HG03558 (cell line): ENCODE results near the gene PHLDA3.

Source experiments
- ATAC-seq: cut with Tn5 transposase; IDR thresholded peaks from one replicate; pipeline ENCODE4 v1.9.1; 2021; ENCODE audit warnings: moderate number of reproducible peaks; ENCODE audit not compliant: unreplicated experiment; ENCODE audit errors: extremely low read depth

The PHLDA3 gene

DNA sequence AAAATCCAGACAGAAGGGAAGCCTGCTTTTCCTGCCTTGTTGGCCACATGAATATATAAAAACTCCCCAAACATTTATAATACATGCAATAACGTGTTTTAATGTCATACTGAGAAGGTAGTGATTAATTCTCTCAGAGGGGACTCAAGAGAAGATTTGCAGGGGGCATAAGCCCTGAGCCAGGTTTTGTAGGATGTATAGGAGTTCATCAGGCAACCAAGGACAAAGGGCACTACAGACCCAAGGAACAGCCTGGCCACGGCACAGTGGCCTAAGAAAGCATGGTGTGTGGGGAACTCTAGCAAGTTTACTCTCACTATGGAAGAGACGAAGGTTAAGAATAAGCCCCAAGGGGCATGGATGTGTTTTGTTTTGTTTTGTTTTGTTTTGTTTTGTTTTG is 32.0 kb downstream of the PHLDA3 start:
- ATAC-seq: no peak

DNA sequence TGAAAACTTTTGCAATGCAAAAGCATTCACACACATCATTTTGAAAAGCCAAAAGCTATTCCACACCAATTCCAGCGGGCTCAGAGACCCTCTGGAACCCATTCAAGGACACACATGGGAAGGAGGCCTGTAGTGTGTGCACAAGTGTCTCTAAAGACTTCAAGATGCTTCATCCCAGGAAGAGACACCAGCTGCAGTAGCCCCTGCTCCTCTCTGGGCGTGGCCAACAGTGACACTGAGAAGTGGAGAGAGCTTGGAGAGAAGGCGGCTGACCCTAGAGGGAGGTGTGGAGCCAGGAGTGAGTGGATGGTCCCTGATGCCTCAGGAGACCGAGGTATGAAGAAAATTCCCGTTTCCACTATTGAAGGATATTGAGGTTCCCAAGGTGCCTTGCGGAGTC is 32.6 kb downstream of the PHLDA3 start:
- ATAC-seq: no peak

- ATAC-seq: no peak
These were observed 34.7 kb downstream of the PHLDA3 start for GRCh38 chr1:201434266-201434665.

DNA sequence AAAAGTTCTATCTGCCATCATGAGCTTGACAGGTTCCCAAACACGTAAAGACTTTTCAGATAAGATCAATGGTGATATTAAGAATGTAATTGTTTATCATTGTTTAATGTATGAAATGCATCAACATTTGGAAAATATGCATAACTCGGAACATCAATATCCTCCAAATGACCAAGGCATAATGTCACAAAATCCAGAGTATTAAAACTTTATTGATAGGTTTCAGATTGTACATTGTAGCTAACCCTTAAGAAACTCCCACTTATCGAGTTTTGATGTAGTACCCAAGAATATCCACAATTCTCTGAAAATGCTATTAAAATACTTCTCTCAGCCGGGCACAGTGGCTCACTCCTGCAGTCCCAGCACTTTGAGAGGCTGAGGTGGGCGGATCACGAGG is 35.4 kb downstream of the PHLDA3 start:
- no peak for ATAC-seq

GRCh38 chr1:201430776-201431175 is 38.2 kb downstream of the PHLDA3 start:
- no peak for ATAC-seq

GRCh38 chr1:201429736-201430501 is 39.1 kb downstream of the PHLDA3 start:
- ATAC-seq: no peak

- no peak for ATAC-seq
These were observed 41.0 kb downstream of the PHLDA3 start for GRCh38 chr1:201427963-201428362.

DNA sequence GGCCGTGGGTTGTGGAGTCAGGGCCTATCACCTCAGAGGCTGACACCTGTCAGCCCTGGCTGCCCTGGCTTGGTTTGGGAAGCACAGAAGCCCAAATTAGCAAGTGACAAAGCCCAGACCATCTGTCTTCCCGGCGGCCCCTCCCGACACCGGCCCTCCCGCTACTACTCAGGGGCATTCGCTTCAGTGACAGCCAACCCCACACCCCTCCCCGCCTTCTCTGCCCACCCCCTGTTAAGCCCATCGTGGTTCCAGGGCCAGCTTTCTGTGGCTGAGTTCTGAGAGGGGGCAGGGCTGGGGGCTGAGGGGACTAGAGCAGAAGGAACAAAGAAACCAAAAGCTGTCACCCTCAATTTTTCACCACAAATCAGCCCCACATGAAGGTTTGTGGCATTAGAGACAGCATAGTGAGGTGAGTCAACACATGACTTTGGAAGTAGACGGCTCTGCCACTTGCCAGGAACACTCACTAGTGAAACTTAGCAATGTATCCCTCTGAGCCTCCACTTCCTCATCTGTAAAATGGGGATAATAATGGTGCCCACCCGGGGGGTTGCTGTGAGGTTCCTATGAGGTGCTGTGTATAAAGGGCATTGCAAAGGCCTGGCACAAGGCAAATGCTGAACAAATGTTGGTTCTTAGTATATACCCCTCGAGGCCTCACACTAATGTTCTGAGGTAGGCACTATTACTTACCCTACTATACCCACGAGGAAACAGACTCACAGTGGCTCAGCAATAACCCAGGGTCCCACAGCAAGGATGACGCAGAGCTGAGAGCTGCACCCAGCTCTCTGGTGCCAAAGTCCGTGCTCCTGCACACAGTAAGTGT is 42.3 kb downstream of the PHLDA3 start:
- no peak for ATAC-seq

- ATAC-seq: no peak
These were observed 44.8 kb downstream of the PHLDA3 start for GRCh38 chr1:201424146-201424545.

- ATAC-seq: no peak
These were observed 45.3 kb downstream of the PHLDA3 start for GRCh38 chr1:201423655-201424054.

- ATAC-seq: no peak
These were observed 46.5 kb downstream of the PHLDA3 start for GRCh38 chr1:201422436-201423030.

DNA sequence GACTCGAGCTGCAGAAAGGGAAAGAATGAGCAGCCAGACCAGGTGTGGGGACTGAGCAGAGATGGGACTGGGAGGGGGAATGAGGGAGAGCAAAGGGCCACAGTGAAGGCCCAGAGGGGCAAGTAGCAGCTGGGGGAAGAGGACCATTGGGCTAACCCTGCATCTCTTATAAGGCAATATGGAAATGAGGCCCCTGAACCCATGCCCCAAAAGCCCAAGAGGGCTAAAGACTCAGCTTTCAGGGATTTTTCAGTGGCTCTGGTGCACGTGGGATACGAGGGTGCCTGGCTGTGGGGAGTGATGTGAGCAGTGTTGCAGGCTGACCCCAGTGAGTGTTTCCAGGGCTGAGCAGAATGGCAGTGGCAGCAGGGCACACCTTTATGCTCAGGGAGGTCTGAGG is 47.0 kb downstream of the PHLDA3 start:
- no peak for ATAC-seq

DNA sequence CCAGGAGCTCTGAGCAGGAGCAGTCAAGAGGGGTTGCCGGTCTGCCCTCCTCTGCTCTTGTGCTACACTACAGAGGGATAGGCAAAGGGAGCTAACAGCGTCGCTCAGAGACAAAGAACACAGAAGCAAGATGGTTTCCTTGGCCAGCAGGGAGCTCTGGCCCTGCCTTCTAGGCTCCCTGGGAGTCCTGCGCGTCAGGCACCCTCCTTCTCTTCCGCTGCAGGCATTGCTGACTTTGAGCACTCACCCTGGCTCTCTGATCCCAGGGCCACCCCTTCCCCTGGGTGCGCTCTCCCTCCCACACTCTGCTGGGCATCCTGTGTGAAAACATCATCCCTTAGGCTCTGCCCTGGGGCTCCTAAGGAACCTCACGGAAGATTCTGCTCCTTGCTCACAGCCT is 47.9 kb downstream of the PHLDA3 start:
- no peak for ATAC-seq

DNA sequence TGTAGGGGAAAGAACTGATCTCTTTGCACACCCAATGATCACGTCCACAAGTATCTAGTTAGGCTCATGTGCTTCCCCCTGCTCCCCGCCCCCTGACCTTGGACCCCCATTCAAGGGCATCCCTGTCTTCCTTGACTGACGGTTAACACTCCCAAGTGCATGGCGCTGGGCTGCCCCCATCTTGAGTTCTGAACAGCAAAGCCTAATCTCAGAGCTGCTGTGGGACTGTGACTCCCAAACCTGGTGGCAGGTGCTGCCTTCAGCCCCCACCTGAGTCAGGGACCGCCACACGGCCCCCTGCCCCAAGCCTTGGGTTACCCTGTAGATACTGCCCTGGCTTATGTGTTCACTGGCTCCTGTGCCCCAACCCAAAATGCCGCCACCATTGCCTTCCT is 48.4 kb downstream of the PHLDA3 start:
- no peak for ATAC-seq

- ATAC-seq: no peak
These were observed 49.0 kb downstream of the PHLDA3 start for GRCh38 chr1:201419746-201420607.

DNA sequence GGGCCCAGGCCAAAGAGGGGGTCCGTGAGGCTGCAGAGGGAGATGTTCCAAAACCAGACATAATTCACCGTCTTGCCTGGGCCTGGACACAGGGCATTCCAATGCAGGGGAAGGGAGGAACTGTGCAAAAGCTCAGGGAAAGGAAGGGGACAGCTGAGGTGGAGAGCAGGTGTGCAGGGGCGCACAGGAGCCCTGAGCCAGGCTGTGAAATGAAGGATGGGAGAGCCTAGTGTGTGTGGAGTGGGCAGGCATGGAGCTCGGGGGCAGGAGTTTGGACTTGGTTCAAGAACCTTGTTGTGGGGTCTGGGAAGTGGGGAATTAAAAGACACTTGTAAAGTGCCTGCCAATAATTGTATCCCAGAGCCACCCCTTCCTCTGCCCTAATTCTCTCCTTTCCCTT is 49.7 kb downstream of the PHLDA3 start:
- ATAC-seq: no peak

- no peak for ATAC-seq
These were observed 50.5 kb downstream of the PHLDA3 start for GRCh38 chr1:201418461-201418860.
